HG02840 (cell line): ENCODE measurements around the gene BCAS4.

Experiments
- ATAC-seq: cut with Tn5 transposase; IDR thresholded peaks from one replicate; pipeline ENCODE4 v1.9.1; 2021; ENCODE audit warnings: mild to moderate bottlenecking, moderate library complexity, moderate number of reproducible peaks; ENCODE audit not compliant: unreplicated experiment, low FRiP score

The BCAS4 gene

DNA sequence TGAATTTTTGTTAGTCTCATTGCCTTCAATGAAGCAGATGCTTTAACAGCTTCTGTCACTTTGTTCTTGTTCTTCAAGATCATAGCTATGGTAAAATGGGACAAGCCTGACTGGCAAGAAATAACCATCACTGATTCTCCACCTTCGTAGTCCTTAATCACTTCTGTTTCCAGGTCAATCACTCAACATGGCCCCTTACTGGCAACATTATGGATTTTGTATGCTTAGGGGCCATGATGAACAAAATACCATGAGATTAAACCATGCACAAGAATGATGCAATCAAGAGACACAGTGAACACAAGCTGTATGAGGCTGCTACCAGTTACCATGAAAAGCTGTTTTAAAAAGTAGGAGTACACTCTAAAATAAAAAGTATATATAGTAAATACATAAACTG lies 103.6 kb downstream of the BCAS4 start:
- no peak for ATAC-seq

DNA sequence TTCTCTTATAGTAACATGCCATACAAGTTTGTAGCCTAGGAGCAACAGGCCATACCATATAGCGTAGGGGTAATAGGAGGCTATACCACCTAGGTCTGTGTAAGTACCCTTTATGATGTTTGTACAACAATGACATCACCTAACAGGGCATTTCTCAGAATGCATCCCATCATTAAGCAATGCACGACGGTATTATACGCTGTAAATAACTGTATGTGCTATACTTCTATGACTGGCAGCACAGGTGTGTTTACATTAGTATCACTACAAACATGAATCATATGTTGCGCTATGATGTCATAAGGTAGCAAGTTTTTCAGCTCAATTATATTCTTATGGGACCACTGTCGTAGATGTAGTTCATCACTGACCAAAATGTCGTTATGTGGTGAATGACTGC lies 105.4 kb downstream of the BCAS4 start:
- ATAC-seq, result no peak

DNA sequence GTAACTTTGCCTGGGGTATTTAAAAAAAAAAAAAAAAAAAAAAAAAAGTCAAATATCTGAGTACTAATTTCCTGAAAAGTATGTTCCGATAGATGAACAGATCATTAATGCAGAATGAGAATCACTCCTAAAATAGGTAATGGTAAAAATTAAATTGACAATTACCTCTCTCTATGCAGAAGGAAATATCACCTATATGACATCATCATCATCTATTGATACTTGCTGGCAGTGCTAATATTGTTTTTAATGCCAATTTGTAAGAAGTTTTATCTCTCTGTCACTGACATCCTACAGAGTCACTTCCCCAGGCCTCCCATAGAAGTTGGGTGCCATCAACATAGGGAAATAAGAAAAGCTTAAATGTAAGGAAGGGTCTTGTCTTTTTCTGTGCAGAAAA lies 106.4 kb downstream of the BCAS4 start:
- ATAC-seq, result no peak

DNA sequence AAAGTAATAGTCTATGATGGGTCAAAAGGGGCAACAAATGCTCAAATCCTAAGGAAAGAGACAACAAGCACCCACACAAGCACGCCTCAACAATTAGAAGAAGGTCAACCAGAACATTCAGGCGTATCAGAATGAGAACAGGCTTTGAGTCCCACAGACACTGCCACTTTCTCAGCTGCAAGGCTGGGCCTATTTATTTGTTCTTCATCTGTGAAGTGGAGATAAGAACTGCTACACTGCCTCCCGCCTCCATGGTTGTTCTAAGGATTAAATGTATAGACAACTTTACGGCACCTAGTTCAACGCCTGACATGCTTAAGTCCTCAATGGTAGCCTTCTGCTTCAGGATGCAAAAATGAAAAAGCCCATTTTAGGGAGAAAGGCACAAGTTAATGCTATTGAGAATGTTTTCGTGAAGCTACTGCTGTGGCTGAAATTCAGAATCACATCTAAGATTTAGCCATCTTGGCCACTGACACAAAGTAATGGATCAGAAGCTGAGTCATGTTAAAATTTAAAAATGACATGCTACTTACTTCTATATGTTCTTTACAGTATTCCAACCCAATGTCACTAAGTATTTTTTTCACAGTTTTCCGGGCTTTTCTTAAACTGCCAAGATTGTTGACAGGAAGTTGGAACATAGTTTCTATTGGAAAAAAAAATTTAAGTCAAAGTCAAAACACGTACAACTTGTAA lies 108.6 kb downstream of the BCAS4 start:
- no peak for ATAC-seq

DNA sequence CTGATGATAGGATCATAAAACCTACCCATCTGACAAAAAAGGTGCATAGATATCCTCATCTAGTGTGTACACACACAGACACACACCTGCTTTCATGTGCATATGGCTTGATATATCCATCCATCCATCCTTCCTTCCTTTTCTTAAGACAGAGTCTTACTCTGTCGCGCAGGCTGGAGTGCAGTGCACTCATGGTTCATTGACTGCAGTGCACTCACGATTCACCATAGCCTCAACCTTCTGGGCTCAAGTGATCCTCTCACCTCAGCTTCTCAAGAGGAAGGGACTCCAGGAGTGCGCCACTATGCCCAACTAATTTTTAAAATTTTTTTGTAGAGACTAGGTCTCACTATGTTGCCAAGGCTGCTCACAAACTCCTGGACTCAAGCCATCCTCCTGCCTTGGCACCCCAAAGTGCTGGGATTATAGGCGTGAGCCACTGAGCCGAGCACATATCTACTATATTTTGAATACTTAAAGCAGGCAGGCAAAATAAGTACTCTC lies 109.3 kb downstream of the BCAS4 start:
- no peak for ATAC-seq

DNA sequence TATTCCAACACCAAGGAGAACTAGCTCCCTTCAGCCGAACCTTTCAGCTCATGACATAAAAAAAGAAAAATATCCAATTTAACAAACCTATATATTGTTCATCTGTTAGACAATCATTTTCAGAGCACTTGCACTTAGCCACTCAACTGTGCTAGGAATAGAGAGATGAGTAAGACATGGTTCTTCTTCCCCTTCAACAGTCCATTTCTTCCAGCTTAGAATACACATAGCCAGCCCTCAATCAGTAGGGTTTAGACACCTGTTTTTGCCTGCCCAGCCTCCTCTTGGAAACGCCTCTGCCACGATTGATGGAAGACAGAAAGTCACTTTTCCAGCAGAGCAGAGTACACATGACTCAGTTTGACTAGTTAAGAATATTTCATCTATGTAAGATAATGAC lies 114.6 kb downstream of the BCAS4 start:
- no peak for ATAC-seq

DNA sequence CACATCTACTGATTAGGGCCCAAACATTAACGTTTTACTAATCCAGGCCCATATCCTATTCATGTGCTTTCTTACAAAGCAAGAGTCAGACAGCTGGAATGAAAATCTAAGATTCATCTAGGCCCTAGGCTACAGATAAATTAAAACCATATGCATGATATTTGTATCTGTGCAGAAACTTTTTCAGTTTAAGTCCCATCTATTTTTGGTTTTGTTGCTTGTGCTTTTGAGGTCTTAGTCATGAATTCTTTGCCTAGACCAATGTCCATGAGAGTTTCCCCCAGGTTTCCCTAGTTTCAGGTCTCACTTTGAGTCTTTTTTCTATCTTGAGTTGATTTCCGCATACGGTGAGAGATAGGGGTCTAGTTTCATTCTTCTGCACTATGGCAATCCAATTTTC lies 116.2 kb downstream of the BCAS4 start:
- ATAC-seq, result no peak

DNA sequence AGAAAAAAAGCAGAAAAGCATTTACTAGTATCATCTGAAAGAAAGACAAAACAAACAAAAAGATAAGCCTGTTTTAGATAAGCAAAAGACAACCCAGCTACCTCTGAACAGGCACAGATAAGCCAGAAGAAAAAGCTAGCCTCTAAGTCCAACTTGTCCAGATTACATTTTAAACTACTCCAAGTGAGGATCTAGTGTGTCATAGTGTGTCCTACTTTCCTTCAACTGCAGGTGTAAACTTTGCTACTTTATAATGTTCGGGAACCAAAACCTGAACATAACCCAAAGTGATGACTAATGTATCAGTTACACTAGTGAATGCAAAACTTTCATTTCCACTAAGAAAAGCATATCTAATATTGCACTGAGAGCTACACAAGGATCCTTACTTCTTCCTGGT lies 116.9 kb downstream of the BCAS4 start:
- no peak for ATAC-seq

DNA sequence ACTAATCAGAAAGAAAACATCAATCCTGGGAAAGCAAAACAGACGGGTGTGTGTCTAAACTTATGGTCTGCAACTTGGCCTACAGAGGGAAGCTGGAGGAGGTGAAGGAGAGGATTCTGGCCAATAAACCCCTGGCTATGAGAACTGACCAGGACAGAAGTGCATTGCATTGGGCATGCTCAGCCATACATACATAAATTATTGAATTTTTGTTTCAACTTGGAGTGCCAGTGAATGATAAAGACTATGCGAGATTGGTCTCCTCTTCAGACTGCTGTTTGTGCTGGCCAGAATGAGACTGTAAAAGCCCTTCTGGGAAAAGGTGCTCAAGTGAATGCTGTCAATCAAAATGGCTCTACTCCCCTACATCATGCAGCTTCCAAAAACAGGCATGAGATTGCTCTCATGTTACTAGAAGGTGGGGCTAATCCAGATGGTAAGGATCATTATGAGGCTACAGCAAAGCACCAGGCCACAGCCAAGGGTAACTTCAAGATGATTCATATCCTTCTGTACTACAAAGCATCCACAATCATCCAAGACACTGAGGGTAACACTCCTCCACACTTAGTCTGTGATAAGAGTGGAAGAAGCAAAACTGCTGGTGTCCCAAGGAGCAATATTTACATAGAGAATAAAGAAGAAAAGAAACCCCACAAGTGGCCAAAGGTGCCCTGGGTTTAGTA lies 119.0 kb downstream of the BCAS4 start:
- ATAC-seq, result no peak

DNA sequence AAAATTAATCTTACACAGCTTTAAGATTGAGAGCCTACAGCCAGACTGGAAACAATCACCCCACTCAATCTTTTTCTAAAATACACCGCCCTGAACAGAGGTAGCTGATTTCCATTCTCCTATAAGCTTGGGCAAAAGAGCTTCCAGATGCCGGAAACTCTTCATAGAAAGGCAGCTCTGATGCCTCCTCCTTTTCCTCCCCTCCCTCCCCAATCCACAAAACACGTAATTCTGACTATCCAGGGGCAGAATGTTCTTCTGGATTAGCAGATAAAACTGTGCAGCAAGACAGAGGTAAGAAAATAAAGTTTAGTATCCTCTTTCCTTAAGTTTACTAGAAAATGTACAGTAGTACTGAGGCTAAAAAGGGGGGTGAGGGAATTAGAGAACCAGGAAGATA lies 120.6 kb downstream of the BCAS4 start:
- ATAC-seq, result no peak

DNA sequence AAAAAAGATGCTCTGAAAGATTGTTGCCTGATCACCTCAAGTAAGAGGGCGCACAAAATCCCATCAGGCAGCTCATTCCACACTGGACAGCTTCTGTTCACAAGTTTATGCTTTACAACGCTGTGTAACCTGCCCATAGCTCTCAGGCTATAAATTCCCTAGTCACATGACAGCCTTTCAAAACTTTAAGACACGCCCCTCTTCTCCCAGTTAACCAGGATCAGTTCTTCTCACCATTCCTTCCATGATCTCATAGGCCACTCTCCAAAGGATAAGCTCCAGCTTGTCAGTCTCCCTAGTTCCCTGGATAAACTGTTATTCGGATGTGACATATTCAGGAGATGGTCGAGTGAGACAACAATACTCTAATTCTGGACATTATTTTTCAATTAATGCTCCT lies 121.4 kb downstream of the BCAS4 start:
- ATAC-seq, result no peak

DNA sequence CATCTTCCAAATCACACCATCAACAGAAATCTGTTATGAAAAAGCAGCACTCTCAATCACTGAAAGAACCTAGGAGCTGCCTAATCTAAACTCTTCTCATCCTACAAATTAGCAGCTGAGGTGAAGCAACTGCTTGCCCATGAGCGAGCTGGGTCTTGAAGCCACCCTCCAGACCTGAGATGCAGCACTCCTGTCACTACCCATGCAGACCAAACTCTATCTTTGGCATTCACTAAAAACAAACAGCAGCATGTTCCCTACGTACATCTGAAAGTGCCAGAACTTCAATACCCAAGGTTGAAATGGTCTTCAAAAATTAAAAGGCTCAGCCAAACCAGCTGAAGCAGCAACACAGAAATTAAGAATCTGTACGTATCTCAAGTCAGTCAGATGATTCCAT lies 122.1 kb downstream of the BCAS4 start:
- ATAC-seq, result no peak

DNA sequence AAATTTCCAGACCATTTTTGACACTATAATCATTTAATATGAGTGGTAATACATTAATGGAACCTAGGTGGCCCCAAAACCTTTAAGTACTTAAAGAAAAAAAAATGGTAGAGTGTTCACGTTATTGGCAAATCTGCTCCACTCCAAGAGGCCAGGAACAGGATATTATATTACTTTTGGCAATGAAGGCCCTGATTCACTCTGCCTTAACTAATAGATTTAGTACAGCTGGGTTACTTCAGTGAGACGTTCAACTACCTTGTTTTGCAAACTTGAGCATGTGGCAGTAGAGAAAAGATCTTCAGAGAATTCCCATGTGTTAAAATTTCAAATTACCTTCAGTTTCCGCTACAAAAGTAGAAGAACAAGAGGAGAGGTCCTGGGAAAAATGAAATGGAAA lies 123.5 kb downstream of the BCAS4 start:
- no peak for ATAC-seq

DNA sequence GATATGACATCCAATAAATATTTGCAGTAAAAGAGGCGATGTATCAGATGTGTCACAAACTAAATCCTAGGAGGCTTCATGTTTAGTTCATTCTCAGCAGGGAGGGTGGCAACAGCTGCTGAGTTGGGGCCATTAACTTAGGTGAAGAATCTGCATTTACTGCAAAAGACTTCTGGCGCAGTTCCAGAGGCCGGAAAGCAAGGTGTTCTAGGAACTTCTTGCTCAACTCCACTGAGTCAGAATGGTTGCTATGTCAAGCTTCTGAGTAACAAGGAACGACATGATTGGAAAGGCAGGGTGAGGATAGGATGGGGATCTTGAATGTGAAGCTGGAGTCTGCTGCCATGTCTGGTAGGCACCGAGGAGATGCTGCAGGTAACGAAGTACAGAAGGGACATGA lies 124.7 kb downstream of the BCAS4 start:
- no peak for ATAC-seq

DNA sequence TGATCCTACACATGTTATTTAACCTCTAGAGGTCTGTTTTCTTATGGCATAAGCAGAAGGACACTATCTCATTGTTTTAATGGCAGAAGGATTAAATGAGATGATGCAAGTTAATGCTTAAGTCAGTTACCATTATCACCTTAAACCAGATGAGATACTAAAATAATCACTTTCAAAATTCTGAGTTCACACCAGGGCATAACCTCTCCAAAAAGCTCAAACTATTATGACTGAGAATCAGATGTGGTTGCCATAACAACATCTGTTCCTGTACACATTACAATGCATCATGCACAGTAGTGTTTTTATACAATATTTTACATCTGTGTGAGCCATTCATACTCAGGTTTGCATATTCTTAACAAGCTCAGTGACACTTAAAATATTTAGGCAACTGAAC lies 126.1 kb downstream of the BCAS4 start:
- no peak for ATAC-seq

DNA sequence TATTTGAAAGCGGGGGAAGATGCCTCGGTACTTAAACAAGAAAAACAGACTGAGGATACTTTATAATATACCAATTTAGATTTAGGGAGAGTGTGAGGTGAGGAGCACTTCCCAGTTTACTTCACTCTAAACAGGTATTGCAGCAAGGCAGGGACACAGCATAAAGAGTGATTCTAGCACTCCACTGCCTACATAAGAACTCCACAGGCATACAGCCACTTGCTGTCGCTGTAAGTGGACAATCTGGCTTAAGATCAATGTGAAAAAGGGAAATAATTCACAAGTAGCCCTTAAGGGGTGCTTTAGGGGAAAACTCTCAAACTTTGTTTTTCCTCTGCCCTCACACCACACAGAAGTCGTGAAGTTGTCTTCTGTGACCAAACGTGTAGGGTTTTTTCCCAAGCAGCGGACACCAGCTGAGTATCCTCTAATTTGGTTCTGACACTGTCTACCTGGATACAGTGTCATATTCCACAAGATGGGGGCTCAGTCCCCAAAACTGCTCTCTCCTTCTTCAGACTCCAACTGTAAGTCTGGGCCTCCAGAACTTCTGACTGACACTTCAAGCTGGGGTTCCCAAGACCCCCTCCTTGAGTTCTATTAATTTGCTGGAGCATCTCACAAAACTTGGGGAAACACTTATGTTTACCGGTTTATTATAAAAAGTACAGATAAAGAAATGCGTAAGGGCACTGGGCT lies 127.1 kb downstream of the BCAS4 start:
- ATAC-seq, result no peak

DNA sequence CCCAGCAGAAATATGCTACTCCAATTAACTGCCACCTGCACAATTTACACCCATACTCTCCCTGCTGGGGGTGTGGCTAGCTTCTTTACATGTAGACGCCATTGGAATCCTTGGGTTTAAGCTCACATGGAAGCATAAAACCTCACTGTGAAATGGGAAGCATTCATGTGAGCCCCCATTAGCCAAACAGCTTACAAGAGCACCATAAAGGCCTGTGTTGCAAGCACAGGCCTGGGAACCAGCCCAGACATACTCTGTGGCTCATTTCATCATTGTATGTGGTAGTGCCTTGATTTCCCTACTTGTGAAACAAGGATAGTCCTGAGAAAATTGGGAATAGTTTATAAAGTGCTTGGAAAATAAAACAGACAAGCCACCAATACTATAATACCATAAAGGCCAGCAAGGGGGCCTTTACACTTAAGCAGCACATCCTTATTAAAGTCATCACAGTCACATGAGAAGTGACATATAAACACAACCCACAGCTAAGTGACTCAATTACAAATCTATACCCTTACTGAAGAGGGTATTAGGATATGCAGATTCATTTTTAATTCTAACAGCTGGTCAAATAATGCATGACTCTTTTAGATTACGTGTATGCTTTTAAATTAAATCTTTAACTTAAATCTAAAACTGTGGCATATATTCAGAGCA lies 129.5 kb downstream of the BCAS4 start:
- ATAC-seq, result no peak

DNA sequence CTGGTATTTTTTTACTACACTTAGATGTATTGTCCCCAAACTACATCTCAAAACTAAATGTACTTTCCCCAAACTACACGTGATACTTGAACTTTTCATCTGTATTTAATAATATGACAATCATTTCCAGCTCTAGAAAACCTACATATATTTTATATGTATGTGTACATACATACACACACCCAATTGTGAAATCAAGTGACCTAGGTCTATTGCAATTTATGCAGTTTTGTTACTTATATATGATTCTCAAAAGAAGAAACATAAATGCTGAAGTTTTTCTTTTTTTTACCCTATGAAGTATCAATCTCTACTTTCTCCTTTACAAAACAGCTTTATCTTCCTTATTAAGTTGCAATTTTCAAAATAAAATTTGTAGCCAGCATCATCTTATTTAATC lies 131.7 kb downstream of the BCAS4 start:
- ATAC-seq, result no peak
